ENCODE results near the gene SPATA13.

DNA sequence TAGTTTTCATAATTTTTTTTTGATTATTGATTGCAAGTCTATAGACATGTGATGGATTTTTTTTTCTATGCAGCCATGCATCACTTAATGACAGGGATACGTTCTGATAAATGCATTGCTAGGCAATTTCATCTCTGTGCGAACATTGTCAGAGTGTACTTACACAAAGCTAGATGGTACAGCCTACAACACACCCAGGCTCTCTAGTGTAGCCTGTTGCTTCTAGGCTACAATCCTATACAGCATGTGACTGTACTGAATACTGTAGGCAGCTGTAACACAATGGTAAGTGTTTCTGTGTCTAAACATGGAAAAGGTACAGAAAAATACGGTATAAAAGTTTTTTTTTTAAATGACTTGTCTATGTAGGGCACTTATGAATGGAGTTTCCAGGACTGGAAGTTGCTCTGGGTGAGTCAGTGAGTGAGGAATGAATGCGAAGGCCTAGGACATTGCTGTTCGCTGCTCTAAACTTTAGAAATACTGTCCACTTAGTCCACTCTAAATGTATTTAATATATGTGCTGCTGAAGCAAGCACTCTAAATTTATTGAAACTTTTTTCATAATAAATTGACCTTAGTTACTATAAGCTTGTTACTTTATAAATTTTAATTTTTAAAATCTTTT, 20.3 kb downstream of the SPATA13 start:
- no peak for TF ChIP-seq SIN3A (IDR thresholded peaks at IDR 0.05; ENCODE audit: borderline replicate concordance, insufficient read depth, low read length)
- TF ChIP-seq FOXP2 (optimal IDR thresholded peaks at IDR 0.05; ENCODE audit: borderline replicate concordance, extremely low read depth, extremely low read length, insufficient read depth) = no peak
- no peak for TF ChIP-seq POLR2AphosphoS5 (IDR thresholded peaks at IDR 0.05; ENCODE audit: low read depth, low read length)
- no peak for TF ChIP-seq TAF1 (IDR thresholded peaks at IDR 0.05; ENCODE audit: borderline replicate concordance, insufficient read depth, low read length)
- no peak for TF ChIP-seq REST (IDR thresholded peaks at IDR 0.05; ENCODE audit: insufficient read depth in 1 of 2, low read depth in 2 of 2, low read length in 2 of 2)

All from PFSK-1 (cell line).